ENCODE data around the gene TAB2.
A peak's percentile ranks its signal among the peaks of the same experiment; 100 is the strongest.

The TAB2 gene

GRCh38 chr6:149425754-149426153 is 108.2 kb downstream of the TAB2 start:
- no peak overlapping the region for H3K4me3 ChIP-seq (ENCODE audit: low read depth, low read length)
- no peak for DNase-seq (ENCODE audit: low read depth, low spot score)
- TF ChIP-seq, protein P1, sequence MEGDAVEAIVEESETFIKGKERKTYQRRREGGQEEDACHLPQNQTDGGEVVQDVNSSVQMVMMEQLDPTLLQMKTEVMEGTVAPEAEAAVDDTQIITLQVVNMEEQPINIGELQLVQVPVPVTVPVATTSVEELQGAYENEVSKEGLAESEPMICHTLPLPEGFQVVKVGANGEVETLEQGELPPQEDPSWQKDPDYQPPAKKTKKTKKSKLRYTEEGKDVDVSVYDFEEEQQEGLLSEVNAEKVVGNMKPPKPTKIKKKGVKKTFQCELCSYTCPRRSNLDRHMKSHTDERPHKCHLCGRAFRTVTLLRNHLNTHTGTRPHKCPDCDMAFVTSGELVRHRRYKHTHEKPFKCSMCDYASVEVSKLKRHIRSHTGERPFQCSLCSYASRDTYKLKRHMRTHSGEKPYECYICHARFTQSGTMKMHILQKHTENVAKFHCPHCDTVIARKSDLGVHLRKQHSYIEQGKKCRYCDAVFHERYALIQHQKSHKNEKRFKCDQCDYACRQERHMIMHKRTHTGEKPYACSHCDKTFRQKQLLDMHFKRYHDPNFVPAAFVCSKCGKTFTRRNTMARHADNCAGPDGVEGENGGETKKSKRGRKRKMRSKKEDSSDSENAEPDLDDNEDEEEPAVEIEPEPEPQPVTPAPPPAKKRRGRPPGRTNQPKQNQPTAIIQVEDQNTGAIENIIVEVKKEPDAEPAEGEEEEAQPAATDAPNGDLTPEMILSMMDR (IDR thresholded peaks at IDR 0.05; ENCODE audit: low read depth, low read length) = no peak
- in situ Hi-C loops (cut with HindIII; ENCODE audit: low sequenced_read_pairs) = loop anchor here (25.0 kb wide), 1 partner anchor 338 kb away; no protein-coding TSS in a partner anchor

DNA sequence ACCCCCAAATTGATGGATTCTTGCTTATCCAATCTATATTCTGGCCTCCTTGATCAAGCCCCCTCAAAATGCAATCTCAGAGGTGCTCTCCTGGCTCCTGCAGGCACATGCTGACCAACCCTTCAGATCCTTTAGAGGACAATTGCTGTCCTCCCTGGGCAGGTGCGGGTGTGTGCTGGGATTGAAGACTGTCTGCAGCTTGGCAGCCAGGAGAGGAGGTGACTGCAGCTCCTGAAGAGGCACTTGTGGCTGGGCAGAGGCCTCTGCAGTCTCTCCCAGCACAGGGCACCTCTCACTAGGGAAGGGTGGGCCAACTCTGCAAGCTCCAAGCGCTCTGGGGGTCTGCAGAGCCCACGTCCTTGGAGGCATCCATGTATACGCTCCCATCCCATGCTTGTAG is 111.1 kb downstream of the TAB2 start:
- in situ Hi-C loops (cut with HindIII; ENCODE audit: low sequenced_read_pairs) = loop anchor here (25.0 kb wide), 1 partner anchor 341 kb away; no protein-coding TSS in a partner anchor
- H3K4me3 ChIP-seq (ENCODE audit: low read depth, low read length) = no peak overlapping the region
- DNase-seq (ENCODE audit: low read depth, low spot score) = no peak
- TF ChIP-seq, protein P1 (IDR thresholded peaks at IDR 0.05; ENCODE audit: low read depth, low read length) = no peak

- in situ Hi-C loops (cut with HindIII; ENCODE audit: low sequenced_read_pairs) = loop anchor here (25.0 kb wide), 1 partner anchor 342 kb away; no protein-coding TSS in a partner anchor
- TF ChIP-seq, protein P1 (IDR thresholded peaks at IDR 0.05; ENCODE audit: low read depth, low read length) = no peak
- H3K4me3 ChIP-seq (ENCODE audit: low read depth, low read length) = no peak overlapping the region
- DNase-seq (ENCODE audit: low read depth, low spot score) = no peak
These were observed 112.2 kb downstream of the TAB2 start for GRCh38 chr6:149429427-149430360.

GRCh38 chr6:149431905-149432775 is 114.6 kb downstream of the TAB2 start:
- TF ChIP-seq, protein P1 (IDR thresholded peaks at IDR 0.05; ENCODE audit: low read depth, low read length) = peak; percentile 87
- in situ Hi-C loops (cut with HindIII; ENCODE audit: low sequenced_read_pairs) = loop anchor here (25.0 kb wide), 1 partner anchor 345 kb away; no protein-coding TSS in a partner anchor
- DNase-seq (ENCODE audit: low read depth, low spot score) = peak; percentile 77
- no peak overlapping the region for H3K4me3 ChIP-seq (ENCODE audit: low read depth, low read length)

DNA sequence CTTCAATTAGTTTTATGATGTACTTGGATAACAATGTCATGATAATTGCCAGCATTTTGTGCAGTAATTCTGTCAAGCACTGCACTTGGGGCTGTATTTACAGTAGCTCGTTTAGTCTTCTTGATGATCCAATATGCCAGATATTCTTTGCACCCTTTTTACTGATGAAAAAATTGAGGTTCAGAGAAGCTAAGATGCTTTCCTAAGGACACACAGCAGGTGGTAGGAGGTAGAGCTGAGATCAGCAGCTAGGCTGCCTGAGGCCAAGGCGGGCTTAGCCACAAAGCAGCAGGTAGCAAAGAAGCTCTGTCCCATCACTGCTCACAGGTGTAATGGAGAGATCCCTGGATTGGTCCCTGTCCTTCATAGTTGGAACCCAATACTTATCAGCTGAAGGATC is 115.9 kb downstream of the TAB2 start:
- in situ Hi-C loops (cut with HindIII; ENCODE audit: low sequenced_read_pairs) = loop anchor here (25.0 kb wide), 1 partner anchor 346 kb away; no protein-coding TSS in a partner anchor
- no peak for DNase-seq (ENCODE audit: low read depth, low spot score)
- H3K4me3 ChIP-seq (ENCODE audit: low read depth, low read length) = no peak overlapping the region
- TF ChIP-seq, protein P1 (IDR thresholded peaks at IDR 0.05; ENCODE audit: low read depth, low read length) = no peak

DNA sequence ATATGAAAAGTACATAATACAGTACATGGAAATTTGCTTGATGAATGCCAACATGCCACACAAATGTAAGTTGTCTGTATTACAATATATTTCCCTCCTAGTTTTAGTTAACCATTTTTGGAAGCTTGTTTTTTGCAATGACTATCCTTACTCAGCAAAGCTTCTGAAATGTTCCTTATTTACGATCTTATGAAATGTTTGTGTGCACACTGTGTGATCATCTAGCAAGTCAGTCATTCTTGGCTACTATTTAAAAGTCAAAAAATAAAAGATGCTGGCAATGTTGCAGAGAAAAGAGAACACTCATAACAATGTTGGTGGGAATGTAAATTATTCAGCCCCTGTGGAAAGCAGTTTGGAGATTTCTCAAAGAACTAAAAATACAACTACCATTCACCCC is 116.4 kb downstream of the TAB2 start:
- no peak for DNase-seq (ENCODE audit: low read depth, low spot score)
- TF ChIP-seq, protein P1 (IDR thresholded peaks at IDR 0.05; ENCODE audit: low read depth, low read length) = no peak
- in situ Hi-C loops (cut with HindIII; ENCODE audit: low sequenced_read_pairs) = loop anchor here (25.0 kb wide), 1 partner anchor 347 kb away; no protein-coding TSS in a partner anchor
- H3K4me3 ChIP-seq (ENCODE audit: low read depth, low read length) = no peak overlapping the region

Measured in astrocyte of the spinal cord (primary cell).